Measurements from ENCODE around the gene HUWE1. TPM values are rescaled to one million over a fixed set of nuclear protein-coding genes. Genes with fewer than 3 reads are reported as not detected.
"Not testable (repeated sequence)": the region's sequence is repeated elsewhere in the genome, so short reads cannot be mapped to it uniquely, and the experiment has no call there.

Gene HUWE1
- total RNA-seq, 4 donors from 2014 or later, result 76.6 to 112 (median 101) TPM

- no peak for DNase-seq
- TF ChIP-seq POLR2A (IDR thresholded peaks at IDR 0.05) (no peak), CTCF (IDR thresholded peaks at IDR 0.05) (no peak)
- Histone ChIP-seq H3K4me1 (no peaks in the 10 kb centered on the region), H3K9me3 (peaks cover 0 to 4% (median 0%) of the 10 kb centered on the region in 3 donors), H3K36me3 (no peaks in the 10 kb centered on the region), H3K4me3 (no peak overlapping the region), H3K27ac (no peak overlapping the region), H3K27me3 (no peaks in the 10 kb centered on the region)
- intact Hi-C loops (cut with DNase I), result no loop called here
Observed at GRCh38 chrX:53526999-53527398, 159.5 kb downstream of the HUWE1 start.

- no peak overlapping the region for H3K4me3 ChIP-seq
- TF ChIP-seq POLR2A (IDR thresholded peaks at IDR 0.05), result no peak
- TF ChIP-seq CTCF (IDR thresholded peaks at IDR 0.05), result no peak
- no peaks in the 10 kb centered on the region for H3K4me1 ChIP-seq
- H3K9me3 ChIP-seq, result no peaks in the 10 kb centered on the region
- H3K27me3 ChIP-seq, result no peaks in the 10 kb centered on the region
- no peak overlapping the region for H3K27ac ChIP-seq
- no peak for DNase-seq
- no peaks in the 10 kb centered on the region for H3K36me3 ChIP-seq
- 100% methylated on average over 1 of the region's 2 CpGs for WGBS, 2 donors
- intact Hi-C loops (cut with DNase I), result no loop called here
Observed at GRCh38 chrX:53511322-53511721, 175.2 kb downstream of the HUWE1 start.

- H3K9me3 ChIP-seq; H3K36me3 ChIP-seq; H3K27me3 ChIP-seq; intact Hi-C loops (cut with DNase I); H3K4me1 ChIP-seq; H3K4me3 ChIP-seq; H3K27ac ChIP-seq; DNase-seq: not testable (repeated sequence)
- WGBS, 2 donors, result no CpG with 5 or more reads among the region's 28 CpGs
Observed at GRCh38 chrX:53504035-53504434, 182.5 kb downstream of the HUWE1 start.

GRCh38 chrX:53494436-53494835, 192.1 kb downstream of the HUWE1 start:
- Histone ChIP-seq H3K9me3 (no peaks in the 10 kb centered on the region), H3K36me3 (no peaks in the 10 kb centered on the region), H3K4me1 (no peaks in the 10 kb centered on the region), H3K27me3 (no peaks in the 10 kb centered on the region), H3K27ac (no peak overlapping the region), H3K4me3 (no peak overlapping the region)
- no peak for DNase-seq
- TF ChIP-seq POLR2A (IDR thresholded peaks at IDR 0.05) (no peak), CTCF (IDR thresholded peaks at IDR 0.05) (no peak)
- intact Hi-C loops (cut with DNase I), result no loop called here

- no peak for TF ChIP-seq CTCF (IDR thresholded peaks at IDR 0.05)
- TF ChIP-seq POLR2A (IDR thresholded peaks at IDR 0.05), result no peak
- Histone ChIP-seq H3K4me1 (peaks cover 0 to 11% (median 5%) of the 10 kb centered on the region in 3 donors), H3K36me3 (no peaks in the 10 kb centered on the region), H3K27ac (no peak overlapping the region), H3K9me3 (no peaks in the 10 kb centered on the region), H3K4me3 (no peak overlapping the region), H3K27me3 (no peaks in the 10 kb centered on the region)
- intact Hi-C loops (cut with DNase I), result loop anchor here (10.0 kb wide), 1 partner anchor 171 kb away; no protein-coding TSS in a partner anchor
- no peak for DNase-seq
Observed at GRCh38 chrX:53486285-53486684, 200.2 kb downstream of the HUWE1 start.

GRCh38 chrX:53483838-53484405, 202.6 kb downstream of the HUWE1 start:
- no peak for DNase-seq
- WGBS, 2 donors, result 55% methylated on average over 2 of the region's 2 CpGs; no CpG with 5 or more reads in 1 of the 2 donors
- Histone ChIP-seq H3K27me3 (no peaks in the 10 kb centered on the region), H3K4me3 (no peak overlapping the region), H3K9me3 (no peaks in the 10 kb centered on the region), H3K36me3 (no peaks in the 10 kb centered on the region), H3K4me1 (peaks cover 0 to 16% (median 5%) of the 10 kb centered on the region in 3 donors), H3K27ac (no peak overlapping the region)
- intact Hi-C loops (cut with DNase I), result loop anchor here (10.0 kb wide), 1 partner anchor 169 kb away; no protein-coding TSS in a partner anchor
- TF ChIP-seq POLR2A (IDR thresholded peaks at IDR 0.05) (no peak), CTCF (IDR thresholded peaks at IDR 0.05) (no peak)
